OCI-LY7 (cell line): ENCODE measurements around the gene RIC1.

Source experiments
- CTCF ChIP-seq: fragments of 200-600 bp; sonication (generic); conservative IDR thresholded peaks from 2 replicates; pipeline ENCODE4 v1.5.1; 2014; ENCODE audit warnings: mild to moderate bottlenecking, antibody characterized with exemption, low read length, moderate library complexity, mixed read lengths
- EZH2phosphoT487 ChIP-seq: fragments of 200-600 bp; sonication (generic); IDR thresholded peaks from 2 replicates; pipeline ENCODE4 v1.6.1; 2018; ENCODE audit warnings: low read depth, borderline replicate concordance, mild to moderate bottlenecking, mixed run types, antibody characterized with exemption, low read length, moderate library complexity, mixed read lengths

GRCh38 chr9:5708414-5708813 lies 79.5 kb downstream of the RIC1 start:
- TF ChIP-seq CTCF (no peak), EZH2phosphoT487 (no peak)
